Measurements from ENCODE around the gene BMPR2.
"Not testable (repeated sequence)": the region's sequence is repeated elsewhere in the genome, so short reads cannot be mapped to it uniquely, and the experiment has no call there.

Gene BMPR2

GRCh38 chr2:202521470-202521869 is 145.3 kb downstream of the BMPR2 start:
- H3K4me1 Mint-ChIP-seq: no peaks in the 10 kb centered on the region
- ATAC-seq (replicated peaks; ENCODE audit: extremely low read depth, poor library complexity, severe bottlenecking) (no peak), DNase-seq (ENCODE audit: low spot score in 2 of 2) (no peak)
- no peaks in the 10 kb centered on the region for H3K9me3 Mint-ChIP-seq
- no peak overlapping the region for H3K27ac Mint-ChIP-seq (ENCODE audit: low read depth)
- peaks cover 14% of the 10 kb centered on the region for H3K36me3 Mint-ChIP-seq (ENCODE audit: insufficient read depth)
- no peak overlapping the region for H3K4me3 Mint-ChIP-seq
- H3K27me3 Mint-ChIP-seq: no peaks in the 10 kb centered on the region

- no peak for ATAC-seq (replicated peaks; ENCODE audit: extremely low read depth, poor library complexity, severe bottlenecking)
- H3K9me3 Mint-ChIP-seq: no peaks in the 10 kb centered on the region
- no peak overlapping the region for H3K4me3 Mint-ChIP-seq
- H3K27me3 Mint-ChIP-seq: no peaks in the 10 kb centered on the region
- peaks cover 6% of the 10 kb centered on the region for H3K4me1 Mint-ChIP-seq
- DNase-seq (ENCODE audit: low spot score in 2 of 2): no peak
- H3K36me3 Mint-ChIP-seq (ENCODE audit: insufficient read depth): peaks cover 8% of the 10 kb centered on the region
- no peak overlapping the region for H3K27ac Mint-ChIP-seq (ENCODE audit: low read depth)
Observed at GRCh38 chr2:202529389-202529788, 153.3 kb downstream of the BMPR2 start.

- Mint-ChIP-seq H3K9me3 (no peaks in the 10 kb centered on the region), H3K4me3 (no peak overlapping the region), H3K27ac (ENCODE audit: low read depth) (peak overlapping the region; percentile 13)
Observed at GRCh38 chr2:202530038-202530437, 153.9 kb downstream of the BMPR2 start.

GRCh38 chr2:202535290-202535689 is 159.2 kb downstream of the BMPR2 start:
- peaks cover 13% of the 10 kb centered on the region for H3K36me3 Mint-ChIP-seq (ENCODE audit: insufficient read depth)
- H3K4me1 Mint-ChIP-seq; ATAC-seq (replicated peaks; ENCODE audit: extremely low read depth, poor library complexity, severe bottlenecking); DNase-seq (ENCODE audit: low spot score in 2 of 2); H3K4me3 Mint-ChIP-seq; H3K27me3 Mint-ChIP-seq; H3K9me3 Mint-ChIP-seq; H3K27ac Mint-ChIP-seq (ENCODE audit: low read depth): not testable (repeated sequence)

More at GRCh38 chr2:202530038-202530437, 153.9 kb downstream of the BMPR2 start:
- no peak for DNase-seq (ENCODE audit: low spot score in 2 of 2)
- Mint-ChIP-seq H3K4me1 (peaks cover 6% of the 10 kb centered on the region), H3K36me3 (ENCODE audit: insufficient read depth) (peaks cover 8% of the 10 kb centered on the region), H3K27me3 (no peaks in the 10 kb centered on the region)
- ATAC-seq (replicated peaks; ENCODE audit: extremely low read depth, poor library complexity, severe bottlenecking): no peak

GRCh38 chr2:202541137-202541536 is 165.0 kb downstream of the BMPR2 start:
- Mint-ChIP-seq H3K27me3 (no peaks in the 10 kb centered on the region), H3K4me3 (no peak overlapping the region), H3K4me1 (no peaks in the 10 kb centered on the region), H3K27ac (ENCODE audit: low read depth) (no peak overlapping the region), H3K36me3 (ENCODE audit: insufficient read depth) (peaks cover 5% of the 10 kb centered on the region), H3K9me3 (no peaks in the 10 kb centered on the region)
- DNase-seq (ENCODE audit: low spot score in 2 of 2) (no peak), ATAC-seq (replicated peaks; ENCODE audit: extremely low read depth, poor library complexity, severe bottlenecking) (no peak)

- Mint-ChIP-seq H3K27ac (ENCODE audit: low read depth) (no peak overlapping the region), H3K4me3 (no peak overlapping the region), H3K36me3 (ENCODE audit: insufficient read depth) (peaks cover 5% of the 10 kb centered on the region), H3K9me3 (no peaks in the 10 kb centered on the region), H3K27me3 (no peaks in the 10 kb centered on the region), H3K4me1 (no peaks in the 10 kb centered on the region)
- no peak for ATAC-seq (replicated peaks; ENCODE audit: extremely low read depth, poor library complexity, severe bottlenecking)
- DNase-seq (ENCODE audit: low spot score in 2 of 2): no peak
Observed at GRCh38 chr2:202542142-202542541, 166.0 kb downstream of the BMPR2 start.

- no peaks in the 10 kb centered on the region for H3K4me1 Mint-ChIP-seq
- no peaks in the 10 kb centered on the region for H3K9me3 Mint-ChIP-seq
- H3K4me3 Mint-ChIP-seq: no peak overlapping the region
- H3K27me3 Mint-ChIP-seq: no peaks in the 10 kb centered on the region
- H3K27ac Mint-ChIP-seq (ENCODE audit: low read depth): no peak overlapping the region
- no peaks in the 10 kb centered on the region for H3K36me3 Mint-ChIP-seq (ENCODE audit: insufficient read depth)
- no peak for ATAC-seq (replicated peaks; ENCODE audit: extremely low read depth, poor library complexity, severe bottlenecking)
- DNase-seq (ENCODE audit: low spot score in 2 of 2): no peak
Observed at GRCh38 chr2:202545523-202545922, 169.4 kb downstream of the BMPR2 start.

- no peak for ATAC-seq (replicated peaks; ENCODE audit: extremely low read depth, poor library complexity, severe bottlenecking)
- no peak overlapping the region for H3K4me3 Mint-ChIP-seq
- no peaks in the 10 kb centered on the region for H3K36me3 Mint-ChIP-seq (ENCODE audit: insufficient read depth)
- H3K27me3 Mint-ChIP-seq: no peaks in the 10 kb centered on the region
- H3K9me3 Mint-ChIP-seq: no peaks in the 10 kb centered on the region
- no peaks in the 10 kb centered on the region for H3K4me1 Mint-ChIP-seq
- DNase-seq (ENCODE audit: low spot score in 2 of 2): no peak
- H3K27ac Mint-ChIP-seq (ENCODE audit: low read depth): no peak overlapping the region
Observed at GRCh38 chr2:202545931-202546330, 169.8 kb downstream of the BMPR2 start.

- not testable (repeated sequence) for ATAC-seq (replicated peaks; ENCODE audit: extremely low read depth, poor library complexity, severe bottlenecking); H3K4me1 Mint-ChIP-seq; H3K36me3 Mint-ChIP-seq (ENCODE audit: insufficient read depth); H3K27me3 Mint-ChIP-seq; H3K27ac Mint-ChIP-seq (ENCODE audit: low read depth); H3K9me3 Mint-ChIP-seq; DNase-seq (ENCODE audit: low spot score in 2 of 2); H3K4me3 Mint-ChIP-seq
Observed at GRCh38 chr2:202546499-202547141, 170.5 kb downstream of the BMPR2 start.

- no peaks in the 10 kb centered on the region for H3K9me3 Mint-ChIP-seq
- H3K4me3 Mint-ChIP-seq: no peak overlapping the region
- H3K4me1 Mint-ChIP-seq: no peaks in the 10 kb centered on the region
- peaks cover 4% of the 10 kb centered on the region for H3K36me3 Mint-ChIP-seq (ENCODE audit: insufficient read depth)
- H3K27me3 Mint-ChIP-seq: no peaks in the 10 kb centered on the region
- H3K27ac Mint-ChIP-seq (ENCODE audit: low read depth): no peak overlapping the region
- ATAC-seq (replicated peaks; ENCODE audit: extremely low read depth, poor library complexity, severe bottlenecking) (no peak), DNase-seq (ENCODE audit: low spot score in 2 of 2) (no peak)
Observed at GRCh38 chr2:202548240-202548639, 172.1 kb downstream of the BMPR2 start.

GRCh38 chr2:202551000-202551399 is 174.9 kb downstream of the BMPR2 start:
- H3K4me1 Mint-ChIP-seq; H3K9me3 Mint-ChIP-seq; DNase-seq (ENCODE audit: low spot score in 2 of 2); H3K27ac Mint-ChIP-seq (ENCODE audit: low read depth); H3K4me3 Mint-ChIP-seq; H3K27me3 Mint-ChIP-seq; ATAC-seq (replicated peaks; ENCODE audit: extremely low read depth, poor library complexity, severe bottlenecking): not testable (repeated sequence)
- peaks cover 11% of the 10 kb centered on the region for H3K36me3 Mint-ChIP-seq (ENCODE audit: insufficient read depth)

GRCh38 chr2:202555356-202555755 is 179.2 kb downstream of the BMPR2 start:
- DNase-seq (ENCODE audit: low spot score in 2 of 2) (no peak), ATAC-seq (replicated peaks; ENCODE audit: extremely low read depth, poor library complexity, severe bottlenecking) (no peak)
- H3K9me3 Mint-ChIP-seq: no peaks in the 10 kb centered on the region
- H3K27ac Mint-ChIP-seq (ENCODE audit: low read depth): no peak overlapping the region
- H3K27me3 Mint-ChIP-seq: no peaks in the 10 kb centered on the region
- H3K36me3 Mint-ChIP-seq (ENCODE audit: insufficient read depth): peaks cover 17% of the 10 kb centered on the region
- H3K4me1 Mint-ChIP-seq: peaks cover 10% of the 10 kb centered on the region
- no peak overlapping the region for H3K4me3 Mint-ChIP-seq

GRCh38 chr2:202560200-202560599 is 184.1 kb downstream of the BMPR2 start:
- H3K9me3 Mint-ChIP-seq: no peaks in the 10 kb centered on the region
- H3K36me3 Mint-ChIP-seq (ENCODE audit: insufficient read depth): peaks cover 9% of the 10 kb centered on the region
- H3K27me3 Mint-ChIP-seq: no peaks in the 10 kb centered on the region
- H3K27ac Mint-ChIP-seq (ENCODE audit: low read depth): no peak overlapping the region
- ATAC-seq (replicated peaks; ENCODE audit: extremely low read depth, poor library complexity, severe bottlenecking) (no peak), DNase-seq (ENCODE audit: low spot score in 2 of 2) (no peak)
- H3K4me1 Mint-ChIP-seq: peaks cover 8% of the 10 kb centered on the region
- H3K4me3 Mint-ChIP-seq: no peak overlapping the region

All from central memory CD8-positive, alpha-beta T cell (primary cell).